Chondrocyte (in vitro differentiated cells): ENCODE results near the gene SMAD3. TPM values are rescaled to one million over a fixed set of nuclear protein-coding genes. Genes with fewer than 3 reads are reported as not detected.
"Not testable (repeated sequence)": the region's sequence is repeated elsewhere in the genome, so short reads cannot be mapped to it uniquely, and the experiment has no call there.

Experiments used
- DNase-seq: peaks from one replicate; pipeline ENCODE4 v3.0.0; 2021; ENCODE audit warnings: mixed read lengths, low spot score
- H3K27ac Mint-ChIP-seq: one replicate; pipeline ENCODE4 v1.8.0; 2021; ENCODE audit warnings: mild to moderate bottlenecking, moderate library complexity, mixed read lengths; ENCODE audit not compliant: unreplicated experiment
- H3K27me3 Mint-ChIP-seq: 2 replicates; pipeline ENCODE4 v1.8.0; 2021; ENCODE audit warnings: low read depth, mixed read lengths
- H3K36me3 Mint-ChIP-seq: 2 replicates; pipeline ENCODE4 v1.8.0; 2021; ENCODE audit warnings: low read depth, mixed read lengths
- H3K4me1 Mint-ChIP-seq: 2 replicates; pipeline ENCODE4 v1.8.0; 2021; ENCODE audit warnings: low read depth, mild to moderate bottlenecking, mixed read lengths
- H3K4me3 Mint-ChIP-seq: one replicate; pipeline ENCODE4 v1.8.0; 2021; ENCODE audit warnings: mild to moderate bottlenecking, moderate library complexity, mixed read lengths; ENCODE audit not compliant: unreplicated experiment
- H3K9me3 Mint-ChIP-seq: 2 replicates; pipeline ENCODE4 v1.8.0; 2021; ENCODE audit warnings: low read depth, mixed read lengths
- CTCF ChIP-seq: fragments of 200-600 bp; sonication (generic); IDR thresholded peaks from 2 replicates; pipeline ENCODE4 v1.5.0; 2021; ENCODE audit warnings: antibody characterized with exemption, mild to moderate bottlenecking, moderate library complexity
- total RNA-seq: library from RNA; stranded (reverse); gene quantifications from 3 replicates; pipeline ENCODE4 v1.2.1, GENCODE V29; 2021

Gene SMAD3
- total RNA-seq, 1 donor from 2014 or later = 23.2 TPM

DNA sequence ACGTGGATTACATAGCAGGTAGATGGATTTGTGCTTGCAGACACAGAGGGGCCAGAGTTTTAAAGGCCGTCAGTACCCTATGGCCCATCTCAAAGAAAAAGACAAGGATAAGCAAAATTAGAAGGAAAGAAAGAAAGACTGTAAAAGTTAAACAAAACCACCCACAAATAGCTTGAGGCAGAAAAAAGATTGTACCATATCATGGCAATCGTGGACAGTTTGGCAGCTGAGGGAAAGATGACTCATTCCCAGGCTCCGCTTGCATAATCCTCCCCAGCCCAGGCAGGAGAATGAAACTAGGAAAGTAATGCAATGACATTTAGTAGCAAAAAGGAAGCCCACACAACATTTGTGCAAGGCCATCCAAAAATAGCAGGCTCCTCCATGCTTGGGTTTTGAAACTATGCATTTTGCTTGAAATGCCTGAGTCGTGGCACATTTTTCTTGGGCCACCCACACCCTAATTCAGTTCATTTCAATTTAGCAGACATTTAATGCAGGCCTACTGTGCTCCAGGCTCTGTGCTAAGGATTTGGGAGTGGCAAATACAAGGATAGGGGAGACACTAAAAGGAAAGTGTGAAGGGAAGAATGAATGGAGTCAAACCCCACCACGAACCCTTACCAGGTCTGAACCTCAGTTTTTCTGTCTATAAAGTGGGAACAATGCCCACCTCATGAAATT is 40.9 kb upstream of the SMAD3 start:
- no peak for DNase-seq
- Mint-ChIP-seq H3K4me1 (peaks cover 39% of the 10 kb centered on the region), H3K4me3 (no peak overlapping the region), H3K9me3 (no peaks in the 10 kb centered on the region), H3K36me3 (no peaks in the 10 kb centered on the region), H3K27ac (peak overlapping the region; percentile 90), H3K27me3 (no peaks in the 10 kb centered on the region)
- TF ChIP-seq CTCF = no peak

- no peak for DNase-seq
- H3K4me1 Mint-ChIP-seq = peaks cover 39% of the 10 kb centered on the region
- H3K27me3 Mint-ChIP-seq = no peaks in the 10 kb centered on the region
- no peak for TF ChIP-seq CTCF
- no peaks in the 10 kb centered on the region for H3K9me3 Mint-ChIP-seq
- H3K27ac Mint-ChIP-seq = peak overlapping the region; percentile 90
- no peak overlapping the region for H3K4me3 Mint-ChIP-seq
- no peaks in the 10 kb centered on the region for H3K36me3 Mint-ChIP-seq
These were observed 40.4 kb upstream of the SMAD3 start for GRCh38 chr15:67024998-67025368.

- no peak for DNase-seq
- H3K36me3 Mint-ChIP-seq = no peaks in the 10 kb centered on the region
- H3K4me3 Mint-ChIP-seq = no peak overlapping the region
- H3K4me1 Mint-ChIP-seq = peaks cover 39% of the 10 kb centered on the region
- H3K9me3 Mint-ChIP-seq = no peaks in the 10 kb centered on the region
- H3K27ac Mint-ChIP-seq = peak overlapping the region; percentile 90
- TF ChIP-seq CTCF = no peak
- no peaks in the 10 kb centered on the region for H3K27me3 Mint-ChIP-seq
These were observed 39.4 kb upstream of the SMAD3 start for GRCh38 chr15:67025719-67026609.

DNA sequence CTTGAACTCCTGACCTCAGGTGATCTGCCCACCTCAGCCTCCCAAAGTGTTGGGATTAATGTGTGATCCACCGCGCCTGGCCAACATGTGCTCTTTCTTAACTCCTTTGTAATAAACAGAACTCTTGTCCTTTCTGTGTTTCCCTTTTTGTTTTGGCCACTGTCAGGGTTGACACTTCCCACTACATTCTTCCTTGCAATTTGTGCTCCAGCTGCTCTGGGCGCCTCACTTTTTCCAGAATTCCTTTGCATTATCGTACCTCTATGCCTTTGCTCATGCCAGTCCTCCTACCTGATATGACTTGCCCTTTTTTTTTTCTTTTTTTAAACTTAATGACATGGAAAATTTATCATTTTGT is 38.8 kb upstream of the SMAD3 start:
- no peak for TF ChIP-seq CTCF
- H3K27me3 Mint-ChIP-seq = no peaks in the 10 kb centered on the region
- H3K27ac Mint-ChIP-seq = peak overlapping the region; percentile 47
- H3K4me3 Mint-ChIP-seq = no peak overlapping the region
- no peaks in the 10 kb centered on the region for H3K36me3 Mint-ChIP-seq
- DNase-seq = no peak
- H3K9me3 Mint-ChIP-seq = no peaks in the 10 kb centered on the region
- peaks cover 39% of the 10 kb centered on the region for H3K4me1 Mint-ChIP-seq

GRCh38 chr15:67028440-67028839 is 37.0 kb upstream of the SMAD3 start:
- not testable (repeated sequence) for DNase-seq, H3K27ac Mint-ChIP-seq, H3K9me3 Mint-ChIP-seq, H3K4me3 Mint-ChIP-seq, H3K36me3 Mint-ChIP-seq, H3K27me3 Mint-ChIP-seq
- H3K4me1 Mint-ChIP-seq = peaks cover 37% of the 10 kb centered on the region
